Endothelial cell of umbilical vein (primary cell): ENCODE measurements around the gene OR2B2. TPM values are rescaled to one million over a fixed set of nuclear protein-coding genes. Genes with fewer than 3 reads are reported as not detected.

Source experiments
- BruUV-seq: library from RNA; stranded (reverse); fragments of 400-500 nt; replicated peaks from 2 replicates; lab custom pipeline; 2021; lab: Mats Ljungman, UMichigan
- CTCF ChIA-PET: fragments of 300-600, 350-600 bp; sonication (Branson Sonifier 250); formaldehyde crosslinking; loops from one replicate; lab custom pipeline; 2021; ENCODE audit warnings: antibody characterized with exemption, inconsistent platforms; lab: Charles Lee
- POLR2A ChIA-PET: fragments of 300-600, 350-600 bp; sonication (Branson Sonifier 250); formaldehyde crosslinking; loops from one replicate; lab custom pipeline; 2021; ENCODE audit warnings: antibody characterized with exemption, inconsistent platforms; lab: Charles Lee
- DNase-seq: peaks from one replicate; pipeline ENCODE4 v3.0.0-alpha.2; 2011; ENCODE audit warnings: low read depth, low spot score
- FAIRE-seq: peaks from 2 replicates; lab custom pipeline; 2011; peaks lifted over from hg19 to GRCh38; lab: Jason Lieb, UNC
- H2AFZ ChIP-seq: 2 replicates; pipeline ENCODE4 v1.6.0; 2012; ENCODE audit warnings: low read depth, low read length, control low read depth, inconsistent platforms
- H3K27ac ChIP-seq: 2 replicates; pipeline ENCODE4 v1.5.1; 2011; ENCODE audit warnings: low read depth, mild to moderate bottlenecking, control low read depth, low read length, moderate library complexity; ENCODE audit not compliant: insufficient read depth
- H3K27me3 ChIP-seq, 2 experiments: 2 replicates each; pipeline versions ENCODE4 v1.6.0 to v1.6.1; 2011; ENCODE audit warnings: low read length in 2 of 2, mixed read lengths in 1 of 2; ENCODE audit not compliant: control insufficient read depth in 2 of 2, insufficient read depth in 2 of 2
- H3K36me3 ChIP-seq, 2 experiments: 2 replicates in 1 of 2; 3 replicates in 1 of 2; pipeline ENCODE4 v1.5.1; 2011; ENCODE audit warnings: low read length in 2 of 2, mild to moderate bottlenecking in 1 of 2, moderate library complexity in 1 of 2; ENCODE audit not compliant: control insufficient read depth in 2 of 2, insufficient read depth in 2 of 2; ENCODE audit errors: extremely low read depth in 1 of 2
- H3K4me1 ChIP-seq: 3 replicates; pipeline ENCODE4 v1.5.1; 2011; ENCODE audit warnings: mild to moderate bottlenecking, low read length; ENCODE audit not compliant: control insufficient read depth, insufficient read depth; ENCODE audit errors: extremely low read depth
- H3K4me2 ChIP-seq: 2 replicates; pipeline ENCODE4 v1.6.1; 2011; ENCODE audit warnings: low read length, control low read depth, mixed read lengths; ENCODE audit not compliant: insufficient read depth
- H3K4me3 ChIP-seq, 3 experiments: fragments of 200-600 bp in 1 of 3; sonication (generic), shearing (Covaris generic) in 1 of 3; replicated peaks in 1 of 3; 2 replicates each; pipeline ENCODE4 v1.5.1; 2011 to 2016; ENCODE audit warnings: control low read depth in 3 of 3, low read length in 3 of 3, mild to moderate bottlenecking in 2 of 3, inconsistent platforms in 1 of 3, low read depth in 1 of 3, moderate library complexity in 1 of 3; ENCODE audit not compliant: insufficient read depth in 1 of 3
- H3K79me2 ChIP-seq: 2 replicates; pipeline ENCODE4 v1.6.0; 2012; ENCODE audit warnings: low read length, inconsistent platforms; ENCODE audit not compliant: control insufficient read depth, insufficient read depth
- H3K9ac ChIP-seq: replicated peaks from 2 replicates; pipeline ENCODE3; 2011; ENCODE audit warnings: low read length, control low read depth; ENCODE audit not compliant: insufficient read depth; ENCODE audit errors: extremely low read depth
- H3K9me1 ChIP-seq: replicated peaks from 3 replicates; pipeline ENCODE4 v1.6.0; 2011; ENCODE audit warnings: mild to moderate bottlenecking, low read length; ENCODE audit not compliant: control insufficient read depth, insufficient read depth; ENCODE audit errors: extremely low read depth
- H3K9me3 ChIP-seq: replicated peaks from 2 replicates; pipeline ENCODE4 v1.5.1; 2012; ENCODE audit warnings: low read length, inconsistent platforms; ENCODE audit not compliant: control insufficient read depth, insufficient read depth
- H4K20me1 ChIP-seq: replicated peaks from 2 replicates; pipeline ENCODE3; 2011; ENCODE audit warnings: mild to moderate bottlenecking, low read length; ENCODE audit not compliant: control insufficient read depth, insufficient read depth; ENCODE audit errors: extremely low read depth
- EZH2 ChIP-seq: IDR thresholded peaks from 2 replicates; pipeline ENCODE4 v1.6.1; 2012; ENCODE audit warnings: borderline replicate concordance, low read depth, mild to moderate bottlenecking, moderate library complexity, low read length, inconsistent platforms; ENCODE audit not compliant: severe bottlenecking
- FOS ChIP-seq: IDR thresholded peaks from 2 replicates; pipeline ENCODE4 v1.6.1; 2011; ENCODE audit warnings: mild to moderate bottlenecking, low read length, moderate library complexity, borderline replicate concordance; ENCODE audit not compliant: insufficient read depth
- GATA2 ChIP-seq: IDR thresholded peaks from 2 replicates; pipeline ENCODE4 v1.7.0; 2011; ENCODE audit warnings: low read depth, mild to moderate bottlenecking, moderate library complexity, mixed read lengths, low read length; ENCODE audit not compliant: insufficient read length, insufficient read depth
- JUN ChIP-seq: IDR thresholded peaks from 2 replicates; pipeline ENCODE4 v1.6.1; 2011; ENCODE audit warnings: borderline replicate concordance, low read depth; ENCODE audit not compliant: insufficient read length, insufficient read depth
- MYC ChIP-seq: IDR thresholded peaks from one replicate; pipeline ENCODE4 v1.6.1; 2011; ENCODE audit warnings: mild to moderate bottlenecking, low read depth, low read length
- POLR2A ChIP-seq: IDR thresholded peaks from 2 replicates; pipeline ENCODE4 v1.6.1; 2012; ENCODE audit warnings: low read depth, mild to moderate bottlenecking, control low read depth, low read length
- POLR2AphosphoS5 ChIP-seq: IDR thresholded peaks from 2 replicates; pipeline ENCODE4 v1.6.1; 2012; ENCODE audit warnings: low read depth, mild to moderate bottlenecking, control low read depth, low read length, moderate library complexity; ENCODE audit not compliant: insufficient read depth
- dilution Hi-C: fragments of 300-500 bp; cut with MboI; formaldehyde crosslinking; loops from one replicate; pipeline ENCODE4 v1.15.0; 2019; ENCODE audit warnings: low sequenced_read_pairs; ENCODE audit not compliant: extremely low pct_ligation_motif_present
- intact Hi-C: fragments of 100-400 bp; cut with micrococcal nuclease; formaldehyde crosslinking; loops from one replicate; pipeline ENCODE4 v1.10.0; 2022
- polyA plus RNA-seq, 4 experiments: library from polyadenylated mRNA; depleted of rRNA in 3 of 4; stranded (reverse) in 3 of 4; unstranded in 1 of 4; fragments of >200 nt; gene quantifications; 2 replicates each; pipeline versions ENCODE4 v1.2.1 to v1.2.3, GENCODE V29; 2011 to 2012; ENCODE audit warnings: missing spikeins in 1 of 4
- small RNA-seq: library from RNA; depleted of rRNA; stranded (forward); fragments of <200 nt; gene quantifications from one replicate; pipeline ENCODE3, GENCODE V24; 2012; ENCODE audit warnings: low replicate concordance, low read depth; ENCODE audit not compliant: insufficient read depth, insufficient read length
- total RNA-seq: library from RNA; stranded (reverse); gene quantifications from 2 replicates; pipeline ENCODE4 v1.2.3, GENCODE V29; 2021
- TF ChIP-seq, protein P1 (sequence below): IDR thresholded peaks from 2 replicates; pipeline ENCODE4 v1.6.1; 2011; ENCODE audit not compliant: insufficient read depth, insufficient read length
- TF ChIP-seq, protein P2 (sequence below), 2 donors: IDR thresholded peaks; 1 replicate in 1 of 2; 2 replicates in 1 of 2; pipeline ENCODE4 v1.5.1; 2011; ENCODE audit warnings: low read length in 2 of 2, mild to moderate bottlenecking in 2 of 2, moderate library complexity in 2 of 2, control low read depth in 1 of 2, inconsistent platforms in 1 of 2, low read depth in 1 of 2; ENCODE audit not compliant: insufficient read depth in 1 of 2; ENCODE audit errors: extremely low read depth in 1 of 2

OR2B2 gene
- total and polyA plus RNA-seq, 2 donors (not counting 3 experiments of a cell fraction or from before 2014, with no cell fraction given): not detected

DNA sequence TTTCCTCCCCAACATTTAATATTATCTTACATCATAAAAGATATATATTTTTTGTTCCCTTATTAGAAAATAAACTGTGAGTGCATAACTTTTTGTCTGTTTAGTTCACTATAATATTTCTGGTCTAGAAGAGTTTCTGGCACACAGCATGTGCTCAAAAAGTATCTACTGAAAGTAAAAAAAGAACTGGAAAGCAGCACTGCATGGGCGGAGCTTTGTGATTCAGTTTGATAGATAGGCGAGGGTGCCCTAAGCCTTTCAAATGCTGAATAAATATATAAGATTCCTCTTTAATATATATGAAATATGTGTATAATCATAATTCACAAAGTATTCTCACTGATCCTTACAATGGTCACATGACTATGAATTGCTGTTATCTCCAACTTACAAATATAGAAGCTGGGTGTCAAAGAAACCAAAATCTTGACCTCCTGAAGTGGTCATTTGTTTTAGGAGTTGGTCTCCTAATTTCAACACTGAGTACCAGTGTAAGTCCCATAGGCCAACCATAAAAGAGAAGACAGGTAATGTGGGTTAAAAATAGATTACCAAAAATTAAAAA lies 50.8 kb downstream of the OR2B2 start:
- FAIRE-seq (no peak), DNase-seq (no peak)
- Histone ChIP-seq H3K4me1 (no peaks in the 10 kb centered on the region), H3K27ac (no peak overlapping the region), H3K79me2 (no peaks in the 10 kb centered on the region), H3K9ac (no peak overlapping the region), H3K27me3 (peaks cover 2 to 7% of the 10 kb centered on the region in 2 experiments), H3K9me1 (no peaks in the 10 kb centered on the region), H4K20me1 (no peaks in the 10 kb centered on the region), H3K4me3 (no peak overlapping the region), H3K9me3 (no peaks in the 10 kb centered on the region), H3K36me3 (no peaks in the 10 kb centered on the region), H2AFZ (no peak overlapping the region), H3K4me2 (no peak overlapping the region)
- ChIA-PET CTCF (interaction anchor here (1.8 kb wide), 1 partner anchor 10 kb away, joined by 4 read pairs; a partner anchor contains a TSS), POLR2A (interaction anchor here (1.8 kb wide), 1 partner anchor 23 kb away, joined by 6 read pairs; a partner anchor contains a TSS)
- no peak for TF ChIP-seq EZH2
- TF ChIP-seq POLR2AphosphoS5: no peak
- TF ChIP-seq, protein P1, sequence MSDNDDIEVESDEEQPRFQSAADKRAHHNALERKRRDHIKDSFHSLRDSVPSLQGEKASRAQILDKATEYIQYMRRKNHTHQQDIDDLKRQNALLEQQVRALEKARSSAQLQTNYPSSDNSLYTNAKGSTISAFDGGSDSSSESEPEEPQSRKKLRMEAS: no peak
- TF ChIP-seq POLR2A: no peak
- TF ChIP-seq GATA2: no peak
- no peak for TF ChIP-seq JUN
- no peak for TF ChIP-seq FOS
- TF ChIP-seq MYC: no peak
- TF ChIP-seq, protein P2, sequence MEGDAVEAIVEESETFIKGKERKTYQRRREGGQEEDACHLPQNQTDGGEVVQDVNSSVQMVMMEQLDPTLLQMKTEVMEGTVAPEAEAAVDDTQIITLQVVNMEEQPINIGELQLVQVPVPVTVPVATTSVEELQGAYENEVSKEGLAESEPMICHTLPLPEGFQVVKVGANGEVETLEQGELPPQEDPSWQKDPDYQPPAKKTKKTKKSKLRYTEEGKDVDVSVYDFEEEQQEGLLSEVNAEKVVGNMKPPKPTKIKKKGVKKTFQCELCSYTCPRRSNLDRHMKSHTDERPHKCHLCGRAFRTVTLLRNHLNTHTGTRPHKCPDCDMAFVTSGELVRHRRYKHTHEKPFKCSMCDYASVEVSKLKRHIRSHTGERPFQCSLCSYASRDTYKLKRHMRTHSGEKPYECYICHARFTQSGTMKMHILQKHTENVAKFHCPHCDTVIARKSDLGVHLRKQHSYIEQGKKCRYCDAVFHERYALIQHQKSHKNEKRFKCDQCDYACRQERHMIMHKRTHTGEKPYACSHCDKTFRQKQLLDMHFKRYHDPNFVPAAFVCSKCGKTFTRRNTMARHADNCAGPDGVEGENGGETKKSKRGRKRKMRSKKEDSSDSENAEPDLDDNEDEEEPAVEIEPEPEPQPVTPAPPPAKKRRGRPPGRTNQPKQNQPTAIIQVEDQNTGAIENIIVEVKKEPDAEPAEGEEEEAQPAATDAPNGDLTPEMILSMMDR (IDR thresholded peaks at IDR 0.05; ENCODE audit: extremely low read depth in 1 of 2, insufficient read depth in 1 of 2, low read depth in 1 of 2, low read length in 2 of 2): no peak
- no TSS peak for BruUV-seq
- intact Hi-C loops (no loop called here), dilution Hi-C loops (no loop called here)

Small RNAs within 50 kb of the gene (small RNA-seq; reads per million reads assigned to genes)
- gene RNU7-26P: not detected

Other genes with a start within 250 kb of the OR2B2 start
- gene OR2B6, start 44.8 kb upstream of the OR2B2 start, total RNA-seq: not detected in 2 replicates
- gene OR2B6, start 44.8 kb upstream of the OR2B2 start, polyA plus RNA-seq: not detected in 2 replicates
- 0.27 and 0.30 TPM in 2 replicates for gene ZNF165, start 168.2 kb upstream of the OR2B2 start, total RNA-seq
- 0.03 and 0.11 TPM in 2 replicates for gene ZNF165, start 168.2 kb upstream of the OR2B2 start, polyA plus RNA-seq
- 7.7 and 8.9 TPM in 2 replicates for gene ZSCAN16, start 212.2 kb upstream of the OR2B2 start, total RNA-seq
- 3.7 and 4.9 TPM in 2 replicates for gene ZSCAN16, start 212.2 kb upstream of the OR2B2 start, polyA plus RNA-seq
- 19.7 and 21.2 TPM in 2 replicates for gene ZKSCAN8, start 229.5 kb upstream of the OR2B2 start, total RNA-seq
- 6.6 and 9.4 TPM in 2 replicates for gene ZKSCAN8, start 229.5 kb upstream of the OR2B2 start, polyA plus RNA-seq